Adrenal gland (tissue), 12 donors: Measurements from ENCODE around the gene CASP10. TPM values are rescaled to one million over a fixed set of nuclear protein-coding genes. Genes with fewer than 3 reads are reported as not detected.
"Not testable (repeated sequence)": the region's sequence is repeated elsewhere in the genome, so short reads cannot be mapped to it uniquely, and the experiment has no call there.

Experiments
- DNase-seq, 7 donors: peaks; one replicate each; pipeline ENCODE4 v3.0.0-alpha.2; 2019 to 2020
- H3K27ac ChIP-seq, 5 donors: fragments of 200-600 bp; sonication (generic) in 4 of 5; 1 replicate in 3 of 5; 2 replicates in 2 of 5; pipeline versions ENCODE4 v1.5.1 to v1.8.0; 2016 to 2020; ENCODE audit warnings: mild to moderate bottlenecking in 1 of 5
- H3K27me3 ChIP-seq: fragments of 200-600 bp; 2 replicates; pipeline ENCODE4 v1.8.0; 2021
- H3K36me3 ChIP-seq, 2 donors: fragments of 200-600 bp; replicated peaks in 1 of 2; 1 replicate in 1 of 2; 2 replicates in 1 of 2; pipeline versions ENCODE4 v1.5.1 to v1.8.0; 2018 to 2022
- H3K4me1 ChIP-seq, 2 donors: fragments of 200-600 bp; replicated peaks in 1 of 2; 1 replicate in 1 of 2; 2 replicates in 1 of 2; pipeline versions ENCODE4 v1.5.1 to v1.8.0; 2018 to 2021
- H3K4me3 ChIP-seq, 4 donors: fragments of 200-600 bp; sonication (generic) in 3 of 4; one replicate each; pipeline ENCODE4 v1.5.1; 2016 to 2018
- H3K9me3 ChIP-seq, 3 donors: fragments of 200-600 bp; sonication (generic) in 1 of 3; replicated peaks in 1 of 3; 1 replicate in 2 of 3; 2 replicates in 1 of 3; pipeline versions ENCODE4 v1.5.1 to v1.8.0; 2016 to 2021
- CTCF ChIP-seq, 6 experiments: fragments of 450-650 bp in 4 of 6; fragments of 200-600 bp in 2 of 6; sonication (generic) in 1 of 6; IDR thresholded peaks; 1 replicate in 5 of 6; 2 replicates in 1 of 6; pipeline versions ENCODE4 v1.5.1 to v1.8.0; 2016 to 2021; ENCODE audit warnings: antibody characterized with exemption in 6 of 6, mild to moderate bottlenecking in 2 of 6, moderate library complexity in 1 of 6
- POLR2A ChIP-seq, 2 donors: fragments of 450-650 bp; IDR thresholded peaks; one replicate each; pipeline ENCODE4 v1.6.1; 2017; ENCODE audit warnings: antibody characterized with exemption in 2 of 2, mild to moderate bottlenecking in 2 of 2, moderate library complexity in 1 of 2
- WGBS, 4 donors: extraction: QIAGEN DNeasy Blood & Tissue Kit in 2 of 4; methylation state at CpG; one replicate each; pipeline versions ENCODE4 v1.1.5 to v1.1.7; 2013 to 2017; 5-methylcytosine and 5-hydroxymethylcytosine counted together
- intact Hi-C, 2 donors: fragments of 100-400 bp; cut with DNase I; formaldehyde crosslinking; loops; one replicate each; pipeline versions ENCODE4 v1.14.1 to v1.15.0; 2022 to 2023
- polyA plus RNA-seq, 3 donors: library from polyadenylated mRNA; stranded (reverse); fragments of 200-250 nt in 2 of 3; fragments of 350-450 nt in 1 of 3; fragmentation: Illumina TruSeq in 1 of 3; extraction: RNeasy Lipid Tissue Mini Kit (QIAGEN cat#74804) in 1 of 3; gene quantifications; one replicate each; pipeline ENCODE4 v1.2.3, GENCODE V29; 2013 to 2014
- total RNA-seq, 9 donors: library from RNA; depleted of rRNA in 4 of 9; stranded (reverse); fragments of >200 nt in 4 of 9; fragments of 120-200 nt in 1 of 9; fragmentation: NEBNext Ultra II Directional in 1 of 9; extraction: Animal tissue kit (Norgen Biotek cat#: 25700) in 1 of 9; gene quantifications; one replicate each; pipeline versions ENCODE4 v1.1.0 to v1.2.4, GENCODE V29; 2013 to 2023
- donor health status: healthy with polysubstance abuse.
- donor health status: Bipolar disorder and iron deficiency.
- donor health status: DM: yes; HTN: yes; CAD: no.
- donor health status: DM: no; HTN: no; CAD: no.
- donor health status: DM: no; HTN: no; CAD: no.
- donor health status: DM: yes; HTN: yes; CAD: no.

CASP10 gene
- total and polyA plus RNA-seq, 12 donors: 2.5 to 12.8 (median 5.2) TPM

GRCh38 chr2:201137505-201138400 is 45.2 kb upstream of the CASP10 start:
- Histone ChIP-seq H3K9me3 (no peaks in the 10 kb centered on the region), H3K4me1 (peaks cover 16 to 35% of the 10 kb centered on the region in 2 donors), H3K4me3 (no peak overlapping the region), H3K27me3 (no peaks in the 10 kb centered on the region), H3K27ac (peak overlapping the region in 1 of 5 donors; percentile 66), H3K36me3 (peaks cover 0 to 79% of the 10 kb centered on the region in 2 donors)
- no peak for TF ChIP-seq POLR2A (IDR thresholded peaks at IDR 0.05)
- TF ChIP-seq CTCF (IDR thresholded peaks at IDR 0.05): no peak
- 96 to 99% (median 98%) methylated on average over 14 to 28 of the region's 28 CpGs for WGBS, 4 donors
- intact Hi-C loops: no loop called here
- DNase-seq: no peak

- Histone ChIP-seq H3K27ac (no peak overlapping the region), H3K4me1 (peaks cover 15 to 28% of the 10 kb centered on the region in 2 donors), H3K36me3 (peaks cover 0 to 80% of the 10 kb centered on the region in 2 donors), H3K27me3 (no peaks in the 10 kb centered on the region), H3K9me3 (no peaks in the 10 kb centered on the region), H3K4me3 (no peak overlapping the region)
- 93 to 97% (median 95%) methylated on average over 10 to 15 of the region's 15 CpGs for WGBS, 4 donors
- intact Hi-C loops: no loop called here
- TF ChIP-seq POLR2A (IDR thresholded peaks at IDR 0.05): no peak
- no peak for DNase-seq
Observed at GRCh38 chr2:201138401-201138970, 44.5 kb upstream of the CASP10 start.

- H3K4me3 ChIP-seq, intact Hi-C loops, H3K27ac ChIP-seq, DNase-seq, H3K9me3 ChIP-seq, H3K27me3 ChIP-seq: not testable (repeated sequence)
- peaks cover 15 to 27% of the 10 kb centered on the region in 2 donors for H3K4me1 ChIP-seq
- 58 to 72% (median 66%) methylated on average over 11 to 12 of the region's 14 CpGs for WGBS, 4 donors
- H3K36me3 ChIP-seq: peaks cover 0 to 82% of the 10 kb centered on the region in 2 donors
Observed at GRCh38 chr2:201138986-201139781, 43.8 kb upstream of the CASP10 start.

- intact Hi-C loops: no loop called here
- no peaks in the 10 kb centered on the region for H3K9me3 ChIP-seq
- no peak overlapping the region for H3K4me3 ChIP-seq
- H3K36me3 ChIP-seq: peaks cover 0 to 87% of the 10 kb centered on the region in 2 donors
- no peak overlapping the region for H3K27ac ChIP-seq
- H3K27me3 ChIP-seq: no peaks in the 10 kb centered on the region
- WGBS, 4 donors: 61 to 72% (median 62%) methylated on average over 12 to 34 of the region's 34 CpGs
- TF ChIP-seq CTCF (IDR thresholded peaks at IDR 0.05) (no peak), POLR2A (IDR thresholded peaks at IDR 0.05) (no peak)
- no peak for DNase-seq
- peaks cover 8 to 22% of the 10 kb centered on the region in 2 donors for H3K4me1 ChIP-seq
Observed at GRCh38 chr2:201139836-201140604, 42.9 kb upstream of the CASP10 start.
